ENCODE data around the gene BABAM1. TPM values are rescaled to one million over a fixed set of nuclear protein-coding genes. Genes with fewer than 3 reads are reported as not detected.
A peak's percentile ranks its signal among the peaks of the same experiment; 100 is the strongest.

Gene BABAM1
- total and polyA plus RNA-seq, 5 donors, result 70.0 to 80.7 (median 76.4) TPM

DNA sequence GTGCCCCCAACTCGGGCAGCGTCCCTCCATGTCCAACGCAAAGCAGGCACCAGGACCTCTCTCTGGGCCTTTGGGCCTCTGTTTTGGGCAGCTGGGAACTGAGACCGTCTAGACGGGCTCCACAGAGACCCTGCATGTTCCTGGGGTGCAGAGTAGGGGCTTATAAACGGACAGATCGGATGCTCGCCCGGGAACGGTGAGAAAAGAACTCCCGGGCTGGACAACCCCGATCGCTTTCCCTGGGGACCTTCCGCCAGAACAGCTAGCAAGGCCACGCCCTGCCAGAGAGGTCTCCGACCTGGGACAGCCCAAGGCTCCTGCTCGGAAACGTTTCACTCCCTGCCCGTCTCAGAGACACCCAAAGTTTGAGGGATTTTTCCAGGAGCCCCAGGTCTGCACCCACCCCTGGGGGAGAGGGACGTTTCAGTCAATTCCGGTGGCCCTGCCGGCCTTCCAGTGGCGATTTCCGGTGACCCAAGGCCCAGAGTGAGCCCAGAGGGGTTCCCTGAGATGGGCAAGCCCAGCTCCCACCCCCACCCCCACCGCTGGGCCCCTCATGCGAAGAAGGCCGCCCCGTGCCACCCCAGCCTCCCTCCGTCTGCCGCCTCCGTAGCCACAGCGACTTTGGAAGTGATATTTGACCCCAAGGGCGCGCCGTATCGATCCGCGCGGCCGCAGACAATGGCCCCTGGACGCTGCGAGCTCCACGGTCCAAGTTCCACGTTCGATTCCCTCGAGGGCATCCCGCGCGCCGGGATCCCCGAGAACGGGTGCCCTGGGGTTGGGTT is 23.2 kb upstream of the BABAM1 start:
- H3K27ac ChIP-seq (ENCODE audit: low read length), result peak overlapping the region; percentile 73
- DNase-seq (peak; percentile 83 to 90 (median 86)), ATAC-seq (peak; percentile 20 to 43)
- H3K27me3 ChIP-seq (ENCODE audit: control insufficient read depth, insufficient read depth), result no peaks in the 10 kb centered on the region
- WGBS, result 9% methylated on average over 52 of the region's 52 CpGs
- peaks cover 3% of the 10 kb centered on the region for H3K4me1 ChIP-seq (ENCODE audit: control insufficient read depth, insufficient read depth, low read length)
- no peaks in the 10 kb centered on the region for H3K9me3 ChIP-seq (ENCODE audit: control insufficient read depth, low read length)
- H3K4me3 ChIP-seq (ENCODE audit: low read length), result peak overlapping the region; percentile 88
- intact Hi-C loops (cut with DNase I), result no loop called here

DNA sequence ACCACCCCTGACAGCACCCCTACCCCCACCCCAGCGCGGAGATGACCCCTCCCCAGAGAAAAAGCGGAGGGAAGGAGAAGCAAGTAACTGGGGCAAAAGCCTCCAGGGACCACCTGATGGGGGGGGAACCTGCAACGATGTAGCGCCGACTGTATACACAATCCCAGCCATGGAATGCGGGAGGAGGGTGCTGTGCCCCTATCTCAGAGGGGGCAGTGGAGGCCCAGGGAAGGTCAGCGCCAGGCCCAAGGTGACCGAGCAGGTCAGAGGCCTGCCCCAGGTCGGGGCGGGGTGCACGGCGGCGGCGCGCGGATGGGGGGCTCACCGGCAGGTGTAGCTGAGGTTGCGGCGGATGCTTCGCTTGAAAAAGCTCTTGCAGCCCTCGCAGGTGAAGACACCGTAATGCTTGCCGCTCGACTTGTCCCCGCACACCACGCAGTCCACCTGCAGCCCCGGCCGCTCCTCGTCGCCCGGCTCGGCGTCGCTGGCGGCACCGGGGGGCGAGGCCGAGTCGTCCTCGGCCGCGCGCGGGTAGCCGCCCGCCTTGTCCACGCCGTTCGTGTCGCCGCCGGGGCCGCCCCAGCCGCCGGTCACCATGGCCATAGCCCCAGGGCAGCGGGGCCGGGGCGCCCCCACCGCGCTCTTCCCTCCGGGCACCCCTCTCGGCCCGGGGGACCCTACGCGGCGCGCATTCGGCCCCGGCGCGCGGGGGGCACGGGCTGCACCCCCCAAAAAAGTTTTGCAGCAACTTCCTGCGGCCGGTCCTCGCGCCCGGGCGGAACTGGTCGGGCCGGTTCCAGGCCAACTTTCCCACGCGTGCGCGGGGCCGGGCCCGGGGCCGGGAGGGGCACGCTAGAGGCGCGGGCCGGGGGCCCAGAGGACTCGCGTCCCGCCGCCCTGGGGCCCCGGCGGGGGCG is 22.4 kb upstream of the BABAM1 start:
- intact Hi-C loops (cut with DNase I), result no loop called here
- H3K27me3 ChIP-seq (ENCODE audit: control insufficient read depth, insufficient read depth), result no peaks in the 10 kb centered on the region
- peak overlapping the region; percentile 88 for H3K4me3 ChIP-seq (ENCODE audit: low read length)
- ATAC-seq, result no peak
- DNase-seq, result peak; percentile 56 to 84 (median 78)
- H3K27ac ChIP-seq (ENCODE audit: low read length), result peak overlapping the region; percentile 73
- under 1% methylated on average over 100 of the region's 100 CpGs for WGBS
- H3K4me1 ChIP-seq (ENCODE audit: control insufficient read depth, insufficient read depth, low read length), result peaks cover 3% of the 10 kb centered on the region
- no peaks in the 10 kb centered on the region for H3K9me3 ChIP-seq (ENCODE audit: control insufficient read depth, low read length)

- WGBS, result under 1% methylated on average over 69 of the region's 72 CpGs
- no peak for DNase-seq
Measured at GRCh38 chr19:17245535-17245984, 21.7 kb upstream of the BABAM1 start, which contains the start of gene NR2F6. Gene NR2F6 (minus strand): TSS chr19:17245919. CDS start chr19:17245220, 699 bp downstream.

DNA sequence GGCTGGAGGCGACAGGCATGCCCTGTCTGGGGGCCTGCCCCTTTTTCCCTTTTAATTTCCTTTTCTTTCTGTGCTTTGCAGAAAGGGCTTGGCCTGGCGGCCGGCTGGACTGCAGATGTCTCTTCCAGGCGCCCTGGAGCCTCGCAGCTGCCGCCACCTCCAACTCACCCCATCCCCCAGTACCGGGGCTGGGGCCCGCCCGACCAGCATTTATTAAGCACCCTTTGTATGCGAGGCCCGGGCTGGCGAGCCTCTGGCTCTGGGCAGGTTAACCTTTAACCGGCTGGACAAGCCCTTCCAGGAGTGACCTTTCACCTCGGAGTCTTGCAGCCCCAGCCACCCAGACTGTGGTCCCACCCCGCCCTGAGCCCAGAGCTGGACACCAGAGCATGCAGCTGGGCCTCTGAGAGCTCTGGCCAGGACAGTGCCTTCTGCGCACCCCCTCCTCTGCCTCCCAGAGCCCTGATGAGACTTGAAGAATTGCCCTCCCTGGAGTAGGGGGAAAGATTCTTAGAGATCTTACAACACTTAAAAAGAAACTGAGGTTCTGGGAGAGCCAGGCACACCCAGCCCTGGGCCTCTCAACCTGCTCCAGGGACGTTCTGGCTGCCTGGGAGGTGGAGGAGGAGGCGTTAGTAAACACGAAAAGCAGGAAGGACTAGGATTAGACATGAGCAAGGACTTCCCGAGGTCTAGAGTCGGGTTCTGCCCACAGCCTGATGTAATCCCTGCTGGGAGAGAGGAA is 20.4 kb upstream of the BABAM1 start:
- intact Hi-C loops (cut with DNase I), result no loop called here
- ATAC-seq (peak; percentile 3 to 22), DNase-seq (peak; percentile 49 to 85 (median 79))
- peak overlapping the region; percentile 74 for H3K27ac ChIP-seq (ENCODE audit: low read length)
- H3K4me3 ChIP-seq (ENCODE audit: low read length), result peak overlapping the region; percentile 88
- H3K9me3 ChIP-seq (ENCODE audit: control insufficient read depth, low read length), result no peaks in the 10 kb centered on the region
- WGBS, result 14% methylated on average over 21 of the region's 21 CpGs
- H3K27me3 ChIP-seq (ENCODE audit: control insufficient read depth, insufficient read depth), result no peaks in the 10 kb centered on the region
- H3K4me1 ChIP-seq (ENCODE audit: control insufficient read depth, insufficient read depth, low read length), result peaks cover 3% of the 10 kb centered on the region

More at GRCh38 chr19:17245535-17245984, 21.7 kb upstream of the BABAM1 start, which contains the start of gene NR2F6:
- intact Hi-C loops (cut with DNase I), result no loop called here
- Histone ChIP-seq H3K27me3 (ENCODE audit: control insufficient read depth, insufficient read depth) (no peaks in the 10 kb centered on the region), H3K4me1 (ENCODE audit: control insufficient read depth, insufficient read depth, low read length) (peaks cover 3% of the 10 kb centered on the region), H3K9me3 (ENCODE audit: control insufficient read depth, low read length) (no peaks in the 10 kb centered on the region), H3K4me3 (ENCODE audit: low read length) (peak within 1 kb of the TSS; percentile 88), H3K27ac (ENCODE audit: low read length) (peak within 1 kb of the TSS; percentile 74)
- no peak for ATAC-seq

GRCh38 chr19:17248011-17248776 is 19.0 kb upstream of the BABAM1 start:
- Histone ChIP-seq H3K4me3 (ENCODE audit: low read length) (no peak overlapping the region), H3K9me3 (ENCODE audit: control insufficient read depth, low read length) (no peaks in the 10 kb centered on the region), H3K27me3 (ENCODE audit: control insufficient read depth, insufficient read depth) (no peaks in the 10 kb centered on the region), H3K4me1 (ENCODE audit: control insufficient read depth, insufficient read depth, low read length) (peaks cover 3% of the 10 kb centered on the region), H3K27ac (ENCODE audit: low read length) (no peak overlapping the region)
- ATAC-seq (no peak), DNase-seq (no peak)
- intact Hi-C loops (cut with DNase I), result no loop called here
- 67% methylated on average over 21 of the region's 21 CpGs for WGBS

- Histone ChIP-seq H3K4me1 (ENCODE audit: control insufficient read depth, insufficient read depth, low read length) (peaks cover 3% of the 10 kb centered on the region), H3K4me3 (ENCODE audit: low read length) (no peak overlapping the region), H3K27ac (ENCODE audit: low read length) (no peak overlapping the region), H3K9me3 (ENCODE audit: control insufficient read depth, low read length) (no peaks in the 10 kb centered on the region), H3K27me3 (ENCODE audit: control insufficient read depth, insufficient read depth) (no peaks in the 10 kb centered on the region)
- WGBS, result 77% methylated on average over 15 of the region's 15 CpGs
- intact Hi-C loops (cut with DNase I), result no loop called here
- DNase-seq, result peak in 1 of 3 donors; percentile 26
- ATAC-seq, result no peak
Measured at GRCh38 chr19:17249887-17250548, 17.2 kb upstream of the BABAM1 start.

GRCh38 chr19:17254636-17255035 is 12.6 kb upstream of the BABAM1 start:
- ATAC-seq (no peak), DNase-seq (peak in 1 of 3 donors; percentile 13)
- H3K4me1 ChIP-seq (ENCODE audit: control insufficient read depth, insufficient read depth, low read length), result no peaks in the 10 kb centered on the region
- no peak overlapping the region for H3K27ac ChIP-seq (ENCODE audit: low read length)
- no peak overlapping the region for H3K4me3 ChIP-seq (ENCODE audit: low read length)
- H3K27me3 ChIP-seq (ENCODE audit: control insufficient read depth, insufficient read depth), result no peaks in the 10 kb centered on the region
- 78% methylated on average over 10 of the region's 10 CpGs for WGBS
- no peaks in the 10 kb centered on the region for H3K9me3 ChIP-seq (ENCODE audit: control insufficient read depth, low read length)
- intact Hi-C loops (cut with DNase I), result no loop called here

DNA sequence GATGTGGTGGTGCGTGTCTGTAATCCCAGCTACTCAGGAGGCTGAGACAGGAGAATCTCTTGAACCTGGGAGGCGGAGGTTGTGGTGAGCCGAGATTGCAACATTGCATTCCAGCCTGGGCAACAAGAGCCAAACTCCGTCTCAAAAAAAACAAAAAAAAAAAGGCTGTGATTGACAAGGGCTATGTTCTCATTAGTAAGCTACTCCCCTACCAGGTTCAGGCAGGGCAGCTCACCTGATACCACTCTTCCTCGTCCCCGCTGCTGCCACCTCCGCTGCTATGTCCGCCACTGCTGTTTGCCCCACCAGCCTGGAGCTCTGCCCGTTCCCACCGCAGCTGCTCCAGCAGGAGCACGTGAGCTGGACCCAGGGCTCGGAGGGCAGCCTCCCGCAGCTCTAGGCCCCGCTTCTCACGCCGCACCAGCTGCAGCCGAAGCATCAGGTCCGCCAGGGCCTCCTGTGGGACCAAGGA is 12.1 kb upstream of the BABAM1 start:
- WGBS, result 73% methylated on average over 18 of the region's 18 CpGs
- Histone ChIP-seq H3K4me3 (ENCODE audit: low read length) (no peak overlapping the region), H3K27me3 (ENCODE audit: control insufficient read depth, insufficient read depth) (no peaks in the 10 kb centered on the region), H3K9me3 (ENCODE audit: control insufficient read depth, low read length) (no peaks in the 10 kb centered on the region), H3K4me1 (ENCODE audit: control insufficient read depth, insufficient read depth, low read length) (no peaks in the 10 kb centered on the region), H3K27ac (ENCODE audit: low read length) (no peak overlapping the region)
- intact Hi-C loops (cut with DNase I), result no loop called here
- no peak for ATAC-seq
- DNase-seq, result peak in 1 of 3 donors; percentile 37

- Histone ChIP-seq H3K4me1 (ENCODE audit: control insufficient read depth, insufficient read depth, low read length) (no peaks in the 10 kb centered on the region), H3K27me3 (ENCODE audit: control insufficient read depth, insufficient read depth) (no peaks in the 10 kb centered on the region), H3K4me3 (ENCODE audit: low read length) (no peak overlapping the region), H3K9me3 (ENCODE audit: control insufficient read depth, low read length) (no peaks in the 10 kb centered on the region), H3K27ac (ENCODE audit: low read length) (no peak overlapping the region)
- DNase-seq, result no peak
- intact Hi-C loops (cut with DNase I), result no loop called here
- 85% methylated on average over 3 of the region's 3 CpGs for WGBS
- no peak for ATAC-seq
Measured at GRCh38 chr19:17256130-17256529, 11.1 kb upstream of the BABAM1 start.
